Peyer's patch (tissue), 4 donors: Measurements from ENCODE around the gene ZNF76.

Experiments used
- CTCF ChIP-seq, 6 experiments: fragments of 450-650 bp in 4 of 6; fragments of 200-600 bp in 2 of 6; sonication (generic) in 1 of 6; IDR thresholded peaks; one replicate each; pipeline ENCODE4 v1.5.1; 2017 to 2019; ENCODE audit warnings: antibody characterized with exemption in 6 of 6, mild to moderate bottlenecking in 3 of 6, moderate library complexity in 1 of 6
- POLR2A ChIP-seq, 2 donors: fragments of 450-650 bp; IDR thresholded peaks; one replicate each; pipeline ENCODE4 v1.5.1; 2017; ENCODE audit warnings: antibody characterized with exemption in 2 of 2, mild to moderate bottlenecking in 2 of 2, moderate library complexity in 2 of 2

- TF ChIP-seq CTCF (IDR thresholded peaks at IDR 0.05) (no peak), POLR2A (IDR thresholded peaks at IDR 0.05) (no peak)
These were observed 8.4 kb downstream of the ZNF76 start for GRCh38 chr6:35267897-35268296.
